ENCODE measurements around the gene LRG1. TPM values are rescaled to one million over a fixed set of nuclear protein-coding genes. Genes with fewer than 3 reads are reported as not detected.

Gene LRG1
- total and polyA plus RNA-seq, 2 of the 13 experiments (the other 11 are each of a cell fraction or from before 2014, with no cell fraction given): 12.0 to 39.3 TPM

DNA sequence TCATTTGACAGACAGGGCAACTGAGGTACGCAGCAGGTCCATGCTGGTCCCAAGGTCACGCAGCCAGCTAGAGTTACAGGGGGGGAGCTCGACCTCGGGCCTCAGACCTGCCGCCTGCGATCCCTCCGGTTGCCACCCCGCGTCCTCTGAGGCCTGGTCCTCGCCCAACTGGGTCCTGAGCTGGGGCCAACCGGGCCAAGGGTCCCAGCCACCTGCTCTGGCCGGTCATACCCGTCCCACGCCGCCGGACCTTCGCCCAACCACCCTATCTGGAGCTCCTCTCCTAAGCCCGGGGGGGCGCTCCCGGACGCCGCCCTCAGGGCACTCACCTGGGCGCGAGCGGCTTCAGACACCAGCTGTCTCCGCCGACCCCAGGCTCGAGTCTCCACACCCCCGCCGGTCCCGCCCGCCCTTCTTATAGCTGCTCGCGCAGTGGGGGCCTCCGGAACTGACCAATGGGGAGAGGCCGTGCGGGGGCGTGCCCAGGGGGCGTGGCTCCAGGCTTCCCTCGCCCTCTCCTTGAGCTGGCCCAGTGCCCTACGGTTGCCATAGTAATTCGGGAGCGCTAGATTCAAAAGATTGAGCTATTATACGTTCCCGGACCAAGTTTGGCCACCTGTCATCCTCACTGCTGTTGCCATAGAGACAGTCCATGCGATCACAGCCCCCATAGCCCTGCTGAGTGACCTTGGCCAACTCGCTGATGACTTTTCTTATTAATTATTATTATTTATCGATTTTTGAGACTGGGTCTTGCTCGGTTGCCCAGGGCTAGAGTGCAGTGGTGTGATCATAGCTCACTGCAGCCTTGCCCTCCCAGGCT lies 4.8 kb downstream of the LRG1 start, which contains the start of gene PLIN5 (continued):
- TF ChIP-seq, protein P1, sequence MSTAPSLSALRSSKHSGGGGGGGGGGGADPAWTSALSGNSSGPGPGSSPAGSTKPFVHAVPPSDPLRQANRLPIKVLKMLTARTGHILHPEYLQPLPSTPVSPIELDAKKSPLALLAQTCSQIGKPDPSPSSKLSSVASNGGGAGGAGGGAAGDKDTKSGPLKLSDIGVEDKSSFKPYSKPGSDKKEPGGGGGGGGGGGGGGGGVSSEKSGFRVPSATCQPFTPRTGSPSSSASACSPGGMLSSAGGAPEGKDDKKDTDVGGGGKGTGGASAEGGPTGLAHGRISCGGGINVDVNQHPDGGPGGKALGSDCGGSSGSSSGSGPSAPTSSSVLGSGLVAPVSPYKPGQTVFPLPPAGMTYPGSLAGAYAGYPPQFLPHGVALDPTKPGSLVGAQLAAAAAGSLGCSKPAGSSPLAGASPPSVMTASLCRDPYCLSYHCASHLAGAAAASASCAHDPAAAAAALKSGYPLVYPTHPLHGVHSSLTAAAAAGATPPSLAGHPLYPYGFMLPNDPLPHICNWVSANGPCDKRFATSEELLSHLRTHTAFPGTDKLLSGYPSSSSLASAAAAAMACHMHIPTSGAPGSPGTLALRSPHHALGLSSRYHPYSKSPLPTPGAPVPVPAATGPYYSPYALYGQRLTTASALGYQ (CRISPR knock-in tag; IDR thresholded peaks at IDR 0.05): no peak
- TF ChIP-seq, protein P2, sequence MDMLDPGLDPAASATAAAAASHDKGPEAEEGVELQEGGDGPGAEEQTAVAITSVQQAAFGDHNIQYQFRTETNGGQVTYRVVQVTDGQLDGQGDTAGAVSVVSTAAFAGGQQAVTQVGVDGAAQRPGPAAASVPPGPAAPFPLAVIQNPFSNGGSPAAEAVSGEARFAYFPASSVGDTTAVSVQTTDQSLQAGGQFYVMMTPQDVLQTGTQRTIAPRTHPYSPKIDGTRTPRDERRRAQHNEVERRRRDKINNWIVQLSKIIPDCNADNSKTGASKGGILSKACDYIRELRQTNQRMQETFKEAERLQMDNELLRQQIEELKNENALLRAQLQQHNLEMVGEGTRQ (IDR thresholded peaks at IDR 0.05; ENCODE audit: low read depth, low read length): no peak
- TF ChIP-seq, protein P2 (CRISPR knock-in tag; IDR thresholded peaks at IDR 0.05; ENCODE audit: borderline replicate concordance): no peak
- TF ChIP-seq, protein P3, sequence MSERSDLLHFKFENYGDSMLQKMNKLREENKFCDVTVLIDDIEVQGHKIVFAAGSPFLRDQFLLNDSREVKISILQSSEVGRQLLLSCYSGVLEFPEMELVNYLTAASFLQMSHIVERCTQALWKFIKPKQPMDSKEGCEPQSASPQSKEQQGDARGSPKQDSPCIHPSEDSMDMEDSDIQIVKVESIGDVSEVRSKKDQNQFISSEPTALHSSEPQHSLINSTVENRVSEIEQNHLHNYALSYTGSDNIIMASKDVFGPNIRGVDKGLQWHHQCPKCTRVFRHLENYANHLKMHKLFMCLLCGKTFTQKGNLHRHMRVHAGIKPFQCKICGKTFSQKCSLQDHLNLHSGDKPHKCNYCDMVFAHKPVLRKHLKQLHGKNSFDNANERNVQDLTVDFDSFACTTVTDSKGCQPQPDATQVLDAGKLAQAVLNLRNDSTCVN (CRISPR knock-in tag; IDR thresholded peaks at IDR 0.05; ENCODE audit: borderline replicate concordance): no peak
- TF ChIP-seq ZFP1 (CRISPR knock-in tag; IDR thresholded peaks at IDR 0.05): no peak
- TF ChIP-seq ZNF775 (CRISPR knock-in tag; IDR thresholded peaks at IDR 0.05; ENCODE audit: borderline replicate concordance): no peak
- no peak for TF ChIP-seq ATRX (CRISPR knock-in tag; IDR thresholded peaks at IDR 0.05; ENCODE audit: borderline replicate concordance)
- TF ChIP-seq TCF7 (IDR thresholded peaks at IDR 0.05; ENCODE audit: low read depth): no peak
- peak; percentile 31; the same call in 1 of the 2 replicates for TF ChIP-seq POGZ (CRISPR knock-in tag; IDR thresholded peaks at IDR 0.05)
- TF ChIP-seq EP300 (IDR thresholded peaks at IDR 0.05; ENCODE audit: low read depth in 2 of 2, low read length in 2 of 2): no peak
- no peak for TF ChIP-seq EP300 (CRISPR knock-in tag; IDR thresholded peaks at IDR 0.05; ENCODE audit: borderline replicate concordance)
- peak; percentile 63 to 81 for TF ChIP-seq POLR2A (IDR thresholded peaks at IDR 0.05; ENCODE audit: insufficient read depth in 1 of 2, low read depth in 2 of 2, low read length in 2 of 2)
- TF ChIP-seq, protein P4, sequence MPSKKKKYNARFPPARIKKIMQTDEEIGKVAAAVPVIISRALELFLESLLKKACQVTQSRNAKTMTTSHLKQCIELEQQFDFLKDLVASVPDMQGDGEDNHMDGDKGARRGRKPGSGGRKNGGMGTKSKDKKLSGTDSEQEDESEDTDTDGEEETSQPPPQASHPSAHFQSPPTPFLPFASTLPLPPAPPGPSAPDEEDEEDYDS (CRISPR knock-in tag; IDR thresholded peaks at IDR 0.05): peak; percentile 96
- TF ChIP-seq, protein P5, sequence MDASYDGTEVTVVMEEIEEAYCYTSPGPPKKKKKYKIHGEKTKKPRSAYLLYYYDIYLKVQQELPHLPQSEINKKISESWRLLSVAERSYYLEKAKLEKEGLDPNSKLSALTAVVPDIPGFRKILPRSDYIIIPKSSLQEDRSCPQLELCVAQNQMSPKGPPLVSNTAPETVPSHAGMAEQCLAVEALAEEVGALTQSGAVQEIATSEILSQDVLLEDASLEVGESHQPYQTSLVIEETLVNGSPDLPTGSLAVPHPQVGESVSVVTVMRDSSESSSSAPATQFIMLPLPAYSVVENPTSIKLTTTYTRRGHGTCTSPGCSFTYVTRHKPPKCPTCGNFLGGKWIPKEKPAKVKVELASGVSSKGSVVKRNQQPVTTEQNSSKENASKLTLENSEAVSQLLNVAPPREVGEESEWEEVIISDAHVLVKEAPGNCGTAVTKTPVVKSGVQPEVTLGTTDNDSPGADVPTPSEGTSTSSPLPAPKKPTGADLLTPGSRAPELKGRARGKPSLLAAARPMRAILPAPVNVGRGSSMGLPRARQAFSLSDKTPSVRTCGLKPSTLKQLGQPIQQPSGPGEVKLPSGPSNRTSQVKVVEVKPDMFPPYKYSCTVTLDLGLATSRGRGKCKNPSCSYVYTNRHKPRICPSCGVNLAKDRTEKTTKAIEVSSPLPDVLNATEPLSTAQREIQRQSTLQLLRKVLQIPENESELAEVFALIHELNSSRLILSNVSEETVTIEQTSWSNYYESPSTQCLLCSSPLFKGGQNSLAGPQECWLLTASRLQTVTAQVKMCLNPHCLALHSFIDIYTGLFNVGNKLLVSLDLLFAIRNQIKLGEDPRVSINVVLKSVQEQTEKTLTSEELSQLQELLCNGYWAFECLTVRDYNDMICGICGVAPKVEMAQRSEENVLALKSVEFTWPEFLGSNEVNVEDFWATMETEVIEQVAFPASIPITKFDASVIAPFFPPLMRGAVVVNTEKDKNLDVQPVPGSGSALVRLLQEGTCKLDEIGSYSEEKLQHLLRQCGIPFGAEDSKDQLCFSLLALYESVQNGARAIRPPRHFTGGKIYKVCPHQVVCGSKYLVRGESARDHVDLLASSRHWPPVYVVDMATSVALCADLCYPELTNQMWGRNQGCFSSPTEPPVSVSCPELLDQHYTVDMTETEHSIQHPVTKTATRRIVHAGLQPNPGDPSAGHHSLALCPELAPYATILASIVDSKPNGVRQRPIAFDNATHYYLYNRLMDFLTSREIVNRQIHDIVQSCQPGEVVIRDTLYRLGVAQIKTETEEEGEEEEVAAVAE (CRISPR knock-in tag; IDR thresholded peaks at IDR 0.05; ENCODE audit: borderline replicate concordance): 0 out of 2 replicates have a peak, but pooled peaks have one; percentile 22
- TF ChIP-seq DZIP1 (CRISPR knock-in tag; IDR thresholded peaks at IDR 0.05): no peak
